Stimulated activated CD4-positive, alpha-beta T cell treated with anti-CD3 and anti-CD28 coated beads, Interleukin-12 subunit alpha, Interleukin-12 subunit beta, amount 100 ng/mL, for 24 hours (primary cell): ENCODE results near the gene FILIP1L.

ENCODE experiments used
- DNase-seq, 2 experiments: peaks; one replicate each; pipeline ENCODE4 v3.0.0-alpha.2; 2020; ENCODE audit warnings: low read depth in 2 of 2

FILIP1L gene

DNA sequence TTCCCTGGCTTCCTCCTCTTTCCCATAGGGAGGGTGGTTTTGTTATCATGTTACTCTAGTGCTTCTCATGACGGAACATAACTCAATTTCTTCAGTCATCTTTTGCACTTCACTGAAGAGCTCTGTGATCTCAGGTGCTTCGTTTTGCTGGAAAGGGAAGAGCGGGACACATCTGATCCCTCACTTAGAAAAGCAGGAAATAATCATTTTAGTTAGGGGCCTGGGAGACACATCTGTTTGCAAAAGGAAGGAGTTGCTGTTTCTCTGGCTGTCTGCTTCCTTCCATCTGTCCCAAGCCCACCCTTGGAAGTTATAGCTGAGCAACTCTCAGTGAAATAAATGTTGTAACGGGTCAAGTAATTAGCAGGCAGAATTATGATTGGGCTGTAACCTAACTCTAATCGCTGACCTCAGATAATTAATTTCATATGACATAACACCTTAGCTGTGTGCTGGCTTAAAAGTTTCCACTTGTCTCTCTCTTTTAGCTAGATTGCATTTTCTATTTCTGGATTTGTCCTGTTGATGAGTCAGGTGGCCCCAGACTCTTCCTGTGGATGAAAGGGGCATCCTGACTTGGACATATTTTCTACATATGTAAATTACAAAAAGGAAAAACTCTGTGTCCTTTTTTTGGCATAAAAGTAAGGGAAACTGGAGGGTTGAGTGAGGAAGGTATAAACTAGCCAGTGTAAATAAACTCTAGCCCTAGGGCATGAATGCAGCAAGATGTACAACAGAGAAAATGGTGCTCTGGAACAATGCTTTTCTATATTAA lies 11.0 kb upstream of the FILIP1L start:
- no peak for DNase-seq

DNA sequence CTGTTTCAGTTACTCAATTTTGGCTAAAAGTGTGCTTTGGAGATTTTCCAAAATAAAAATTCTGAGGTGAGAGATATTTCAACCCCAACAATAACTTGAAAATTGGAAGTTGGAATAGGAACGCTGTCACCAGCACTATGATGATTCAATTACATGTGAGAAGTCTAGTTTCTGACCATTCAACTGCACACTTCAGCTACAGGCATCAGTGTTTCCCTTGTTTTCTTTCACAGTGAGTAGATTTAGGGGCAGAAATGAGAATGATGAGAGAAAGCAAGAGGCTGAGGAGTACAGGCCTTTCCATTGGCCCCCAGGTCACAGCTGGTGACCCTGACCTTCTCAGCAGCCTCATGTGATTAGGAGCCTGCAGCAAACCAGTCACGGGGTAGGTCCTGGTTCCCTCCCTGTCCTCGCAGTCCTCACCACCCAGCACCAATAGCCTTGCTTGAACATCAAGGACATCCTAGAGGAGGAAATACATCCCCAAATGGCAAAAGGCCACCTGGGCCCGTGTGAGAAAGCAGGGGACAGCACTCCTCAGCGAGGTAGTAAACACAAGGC lies 10.0 kb upstream of the FILIP1L start:
- no peak for DNase-seq

DNA sequence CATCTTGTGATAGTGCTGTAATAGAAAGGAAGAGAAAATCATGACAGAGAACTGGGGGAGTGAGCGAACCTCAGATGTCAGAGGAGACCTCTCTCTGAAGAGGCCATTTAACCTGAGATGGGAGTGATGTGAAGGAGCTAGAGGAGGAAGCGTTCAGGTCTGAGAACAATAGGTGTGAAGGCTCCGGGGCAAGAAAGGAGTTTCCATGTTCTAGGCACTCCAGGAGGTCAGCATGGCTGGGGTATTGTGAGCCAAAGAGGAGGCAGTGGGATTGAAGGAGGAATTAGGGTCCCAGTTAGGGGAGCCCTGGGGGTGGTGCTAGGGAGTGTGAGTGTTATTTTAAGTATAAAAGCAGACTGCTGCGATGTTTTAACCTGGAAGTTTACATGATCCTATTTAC lies 8.8 kb upstream of the FILIP1L start:
- DNase-seq, result no peak

DNA sequence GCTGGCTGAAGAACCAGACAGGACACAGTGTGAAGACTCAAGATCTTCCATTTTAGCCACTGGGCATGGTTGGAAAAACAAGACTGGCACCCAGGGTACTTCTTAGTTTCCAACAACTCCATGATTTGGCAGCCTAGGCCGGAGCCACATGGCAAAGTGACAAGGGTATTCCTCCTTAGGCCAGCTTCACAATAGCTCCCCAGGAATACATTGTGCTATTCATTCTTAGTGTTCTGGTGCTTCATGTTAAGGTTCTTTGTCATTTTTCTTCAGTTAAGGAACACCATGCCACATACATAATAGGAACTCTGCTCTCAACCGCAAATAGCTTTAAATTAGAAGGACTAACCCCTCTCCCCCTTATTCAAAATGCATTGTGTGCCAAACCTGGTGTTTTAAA lies 8.0 kb upstream of the FILIP1L start:
- no peak for DNase-seq

DNA sequence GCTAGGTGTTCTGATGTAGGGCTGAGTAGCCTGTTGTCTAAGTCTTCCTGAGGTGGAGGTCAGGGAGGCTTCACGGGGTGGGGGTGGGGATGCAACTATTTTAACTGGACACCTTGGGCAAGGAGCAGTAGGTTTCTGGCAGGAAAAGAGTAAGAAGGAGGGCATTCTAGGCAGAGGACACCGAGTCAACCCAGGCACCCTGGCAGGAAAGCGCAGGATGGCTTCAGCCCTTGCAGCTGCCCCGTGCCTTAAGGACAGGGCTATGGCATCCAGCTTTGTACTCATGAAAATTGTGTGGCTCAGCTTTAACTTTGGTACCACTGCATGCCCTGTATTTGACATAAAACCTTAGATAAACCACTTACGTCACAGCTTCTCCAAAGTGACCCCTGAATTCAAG lies 6.4 kb upstream of the FILIP1L start:
- no peak for DNase-seq

DNA sequence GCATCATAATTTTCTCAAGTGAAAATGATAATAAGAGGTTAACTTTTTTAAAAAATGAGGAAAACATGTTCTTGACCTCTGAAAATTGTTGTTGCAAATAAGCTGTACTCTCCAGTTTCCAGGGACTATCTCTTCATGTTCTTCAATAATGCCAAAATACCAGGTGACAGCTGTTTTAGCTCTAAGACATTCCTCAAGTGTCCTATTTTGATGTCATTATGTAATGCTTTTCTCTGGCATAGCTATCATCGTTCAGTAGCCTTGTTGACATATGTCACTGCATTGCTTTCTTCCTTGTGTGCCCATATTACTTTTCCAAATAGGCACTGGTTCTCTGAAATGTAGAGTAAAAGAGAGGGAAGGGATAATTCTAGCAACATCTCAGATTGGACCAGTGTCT lies 5.7 kb upstream of the FILIP1L start:
- no peak for DNase-seq

DNA sequence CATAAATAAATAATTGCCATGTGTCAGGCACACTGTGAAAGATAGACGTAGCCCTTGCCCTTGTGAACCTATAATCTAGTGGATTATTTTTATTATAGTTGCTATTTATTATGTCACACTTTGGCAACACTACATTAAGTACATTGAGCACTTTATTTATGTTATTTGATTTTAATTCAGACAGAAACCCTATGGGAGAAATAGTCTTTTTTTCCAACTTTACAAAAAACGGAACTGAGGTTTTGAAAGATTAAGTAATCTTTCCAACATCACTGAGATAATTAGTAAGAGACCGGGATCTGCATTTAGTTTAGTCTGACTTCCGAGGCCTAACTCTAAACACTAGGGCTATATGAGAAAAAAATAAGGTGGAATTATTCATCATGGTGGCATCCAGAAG lies 2.8 kb upstream of the FILIP1L start:
- no peak for DNase-seq

DNA sequence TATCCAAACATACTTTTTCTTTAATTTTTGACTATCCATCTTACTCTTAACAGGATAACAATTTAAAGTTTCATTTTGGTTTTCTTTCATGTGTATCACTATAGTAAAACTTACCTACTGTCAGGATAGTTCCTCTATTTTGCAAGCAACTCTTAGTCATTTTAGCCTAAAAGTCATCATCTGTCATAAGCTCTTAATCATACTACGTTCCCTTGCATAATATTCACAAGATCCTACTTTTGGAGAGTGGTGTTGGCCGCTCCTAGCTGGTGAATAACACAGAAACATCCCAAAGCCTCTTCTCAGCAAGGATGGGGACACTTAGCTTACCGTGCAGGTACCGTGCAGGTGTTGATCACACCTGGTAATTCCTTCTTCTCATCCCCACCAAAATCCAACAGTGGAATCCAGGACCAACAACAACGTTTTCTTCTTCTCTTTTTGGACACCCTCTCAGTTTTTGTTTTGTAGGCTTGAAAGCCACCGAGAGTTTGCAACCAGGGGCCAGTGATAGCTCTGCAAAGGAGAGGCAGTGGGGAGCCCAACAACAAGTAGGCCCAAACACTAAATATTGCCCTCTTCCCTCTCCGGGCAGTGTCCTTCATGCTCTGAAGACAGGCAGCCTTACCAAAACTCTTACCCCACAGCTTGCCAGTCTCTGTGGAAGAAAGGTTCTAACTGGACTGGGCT lies 433 bp downstream of the FILIP1L start:
- DNase-seq, result no peak

DNA sequence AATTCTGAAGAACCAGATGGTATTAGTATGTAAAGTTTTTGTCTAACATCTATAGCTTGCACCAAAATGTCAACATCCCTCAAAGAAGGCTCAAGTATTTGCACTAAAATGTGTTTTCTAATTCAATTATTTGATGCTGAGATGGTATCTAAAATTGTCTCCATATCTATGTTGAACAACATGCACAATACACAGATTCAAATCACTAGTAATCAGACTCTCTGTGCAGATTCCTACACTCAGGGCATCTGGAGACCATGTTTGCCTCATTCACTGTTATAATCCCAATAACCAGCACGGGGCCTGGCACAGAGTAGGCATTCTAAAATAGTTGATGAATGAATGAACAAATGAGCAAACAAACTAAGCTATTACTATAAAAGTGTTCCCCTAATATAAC lies 2.6 kb downstream of the FILIP1L start:
- DNase-seq, result no peak

DNA sequence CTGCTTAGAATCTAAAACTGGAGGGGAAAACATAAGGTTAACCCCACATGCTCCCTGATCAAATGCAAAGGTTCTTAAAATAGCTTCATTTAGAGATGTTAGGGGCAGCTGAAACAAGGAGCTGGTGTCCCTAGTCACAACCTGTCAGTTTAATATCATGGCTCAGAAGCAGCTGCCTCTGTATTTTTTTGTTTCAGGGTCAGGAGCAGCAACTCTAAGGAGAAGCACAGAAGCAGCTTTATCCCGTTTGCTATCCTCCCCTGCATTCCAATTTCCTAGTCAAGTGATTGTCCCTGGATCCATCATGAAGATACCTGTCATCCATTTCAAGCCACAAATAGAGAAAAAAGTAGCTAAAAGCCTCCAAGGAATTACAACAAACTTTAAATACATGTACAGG lies 4.1 kb downstream of the FILIP1L start:
- DNase-seq, result no peak

DNA sequence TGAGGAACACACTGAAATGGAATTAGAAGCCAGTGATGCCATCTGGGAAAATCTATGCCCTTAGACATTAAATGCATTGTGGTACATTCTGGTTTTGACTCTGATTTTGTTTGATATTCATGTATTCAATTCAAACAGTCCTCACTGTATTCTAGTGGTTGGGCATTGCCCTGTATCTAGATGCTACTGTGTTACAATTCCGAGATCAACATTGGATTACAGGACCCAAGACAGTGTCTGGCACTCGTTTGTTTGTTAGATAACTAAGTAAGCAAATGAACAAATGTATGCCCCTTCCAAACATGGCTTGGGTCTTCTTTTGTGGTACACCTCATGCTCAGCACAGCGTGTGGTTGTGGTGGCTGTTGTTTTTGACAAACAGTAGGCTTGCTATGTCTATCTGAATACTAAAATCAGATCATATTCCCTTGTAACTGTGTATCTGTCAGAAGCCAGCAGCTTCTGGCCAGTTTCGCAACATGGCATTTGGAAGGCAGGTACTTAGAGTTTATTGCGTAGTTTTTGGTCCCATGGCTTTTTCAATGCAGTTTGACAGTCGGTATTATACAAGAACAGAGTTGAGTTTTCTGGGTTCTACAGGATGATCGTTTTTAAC lies 5.7 kb downstream of the FILIP1L start:
- no peak for DNase-seq

DNA sequence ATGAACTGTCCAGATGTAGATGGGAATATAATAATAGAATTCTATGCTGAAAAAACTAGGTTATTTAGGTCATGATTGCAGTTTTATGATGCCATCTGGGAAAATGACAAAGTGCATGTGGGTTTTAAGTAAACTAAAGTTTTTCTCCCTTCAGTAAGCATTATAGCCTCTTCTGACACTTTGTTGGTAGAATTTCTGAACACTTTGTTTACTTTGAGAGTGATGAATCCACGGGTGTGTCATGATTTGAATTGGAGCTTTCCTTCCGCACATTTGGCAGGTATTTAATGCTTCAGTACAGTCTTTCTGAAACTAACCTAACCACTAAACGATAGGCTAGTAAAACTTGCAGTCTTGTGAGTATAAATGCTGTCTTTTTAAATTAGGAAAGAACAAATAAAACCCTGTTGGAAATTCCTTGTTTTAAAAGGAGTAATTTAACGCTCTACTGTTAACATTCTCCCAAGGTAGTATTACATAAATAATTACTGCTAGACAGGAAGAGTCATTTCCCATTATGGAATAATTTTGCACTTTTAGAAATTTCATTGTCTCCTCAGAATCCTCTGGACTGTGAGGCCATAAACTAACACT lies 7.0 kb downstream of the FILIP1L start:
- no peak for DNase-seq

DNA sequence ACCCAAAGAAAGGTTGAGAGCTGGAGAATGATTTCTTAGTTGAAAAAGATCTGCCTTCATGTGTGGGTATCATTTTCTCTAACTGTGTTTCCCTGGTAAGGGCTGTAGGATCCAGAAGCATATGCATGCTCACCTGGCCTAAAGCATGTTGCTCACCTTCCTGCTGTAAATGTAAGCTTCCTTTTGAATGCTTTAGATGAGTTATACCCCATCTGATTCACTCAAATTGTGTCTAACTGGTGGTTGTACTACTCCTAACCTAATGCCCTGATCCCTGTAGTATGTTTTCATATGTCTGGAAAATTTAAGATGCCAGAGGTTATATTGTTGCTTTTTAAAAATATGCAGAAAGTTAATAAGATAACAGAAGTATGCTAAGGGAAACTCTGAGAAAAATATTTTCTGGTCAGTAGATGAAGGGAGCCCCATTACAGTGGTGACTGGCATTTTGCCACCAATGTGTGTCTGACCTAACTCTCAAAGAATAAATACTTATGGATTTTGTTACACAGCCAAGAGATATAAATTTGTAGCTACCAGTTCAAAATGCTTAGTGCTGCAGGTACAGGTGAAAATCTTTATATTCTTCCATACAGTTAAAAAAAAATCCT lies 7.7 kb downstream of the FILIP1L start:
- no peak for DNase-seq

DNA sequence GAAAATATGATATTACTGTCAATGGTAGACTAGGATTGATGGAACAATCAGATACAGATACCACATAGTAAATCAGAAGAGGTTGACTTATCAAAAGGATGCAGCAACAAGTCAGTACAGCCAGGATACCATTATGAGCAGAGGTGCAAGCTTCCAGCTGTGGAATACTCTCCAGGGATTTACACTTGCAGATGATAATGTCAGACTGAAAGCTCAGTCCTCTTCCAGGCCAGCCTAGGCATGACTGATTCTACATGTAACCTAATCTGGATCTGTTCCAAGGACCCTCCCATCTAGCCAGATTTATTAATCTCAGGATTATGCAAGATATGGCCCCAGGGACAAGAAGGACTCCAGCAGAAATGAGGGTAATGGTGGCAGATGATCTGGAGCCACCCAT lies 8.2 kb downstream of the FILIP1L start:
- no peak for DNase-seq

DNA sequence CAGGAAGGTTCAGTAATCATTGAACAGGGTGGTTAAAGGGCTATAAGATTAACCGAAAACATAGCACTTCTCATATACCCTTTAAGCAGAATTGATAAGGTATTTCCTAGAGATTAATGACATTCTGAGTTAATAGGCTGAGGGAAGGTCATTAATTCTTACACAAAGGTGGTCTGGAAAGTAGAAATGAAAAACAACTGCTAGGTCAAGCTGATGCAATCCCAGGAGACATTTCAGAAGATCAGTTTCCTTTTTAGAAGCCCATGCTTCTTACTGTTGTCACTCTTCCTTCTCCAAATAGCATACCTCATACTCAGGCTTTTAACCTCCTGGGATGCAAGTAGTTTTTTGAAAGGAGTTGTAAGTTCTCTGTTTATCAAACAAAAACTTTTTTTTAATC lies 8.8 kb downstream of the FILIP1L start:
- no peak for DNase-seq

DNA sequence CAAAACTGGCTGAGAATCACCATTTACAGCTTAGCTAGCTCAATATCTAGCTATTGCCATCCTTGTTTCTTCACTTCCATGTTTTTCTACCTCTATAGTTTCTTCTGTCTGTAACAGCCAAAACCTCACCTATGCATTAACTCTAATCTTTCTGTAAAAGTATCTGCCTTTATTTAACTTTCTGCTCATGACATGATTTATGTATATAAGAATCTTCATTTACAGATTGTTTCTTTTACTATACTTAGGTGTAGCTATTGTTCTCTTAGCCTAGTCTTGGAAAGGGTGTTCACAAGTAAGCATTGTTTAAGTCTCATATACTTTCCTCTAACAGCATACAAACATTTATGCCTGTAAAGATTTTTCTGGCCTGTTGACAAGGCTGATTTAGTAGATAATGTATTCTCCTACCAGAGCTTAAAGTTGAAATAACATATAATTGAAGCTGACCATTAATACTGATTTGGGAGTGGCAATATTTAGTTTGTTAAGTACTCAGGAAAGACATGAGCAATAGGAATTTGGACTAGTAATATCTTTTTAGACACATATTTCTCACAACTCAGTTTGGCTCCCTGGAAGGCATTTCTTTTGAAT lies 9.4 kb downstream of the FILIP1L start:
- no peak for DNase-seq

DNA sequence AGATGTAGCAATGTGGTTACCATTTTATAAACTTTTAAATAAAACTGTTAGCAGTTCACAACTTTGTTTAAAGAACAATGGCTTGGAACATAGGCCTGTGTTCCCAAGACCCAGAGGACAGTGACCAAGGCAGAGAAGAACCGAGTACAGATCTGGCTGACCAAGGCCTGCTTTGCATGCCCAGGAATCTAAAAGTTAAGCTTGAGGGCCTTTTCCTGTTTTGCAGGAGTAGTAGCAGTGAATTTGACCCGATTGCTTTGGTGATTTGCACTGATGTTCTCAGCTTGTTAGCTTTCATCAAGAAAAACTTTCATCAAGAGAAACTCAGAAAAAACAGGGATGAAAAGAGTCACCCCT lies 9.9 kb downstream of the FILIP1L start:
- DNase-seq, result no peak

DNA sequence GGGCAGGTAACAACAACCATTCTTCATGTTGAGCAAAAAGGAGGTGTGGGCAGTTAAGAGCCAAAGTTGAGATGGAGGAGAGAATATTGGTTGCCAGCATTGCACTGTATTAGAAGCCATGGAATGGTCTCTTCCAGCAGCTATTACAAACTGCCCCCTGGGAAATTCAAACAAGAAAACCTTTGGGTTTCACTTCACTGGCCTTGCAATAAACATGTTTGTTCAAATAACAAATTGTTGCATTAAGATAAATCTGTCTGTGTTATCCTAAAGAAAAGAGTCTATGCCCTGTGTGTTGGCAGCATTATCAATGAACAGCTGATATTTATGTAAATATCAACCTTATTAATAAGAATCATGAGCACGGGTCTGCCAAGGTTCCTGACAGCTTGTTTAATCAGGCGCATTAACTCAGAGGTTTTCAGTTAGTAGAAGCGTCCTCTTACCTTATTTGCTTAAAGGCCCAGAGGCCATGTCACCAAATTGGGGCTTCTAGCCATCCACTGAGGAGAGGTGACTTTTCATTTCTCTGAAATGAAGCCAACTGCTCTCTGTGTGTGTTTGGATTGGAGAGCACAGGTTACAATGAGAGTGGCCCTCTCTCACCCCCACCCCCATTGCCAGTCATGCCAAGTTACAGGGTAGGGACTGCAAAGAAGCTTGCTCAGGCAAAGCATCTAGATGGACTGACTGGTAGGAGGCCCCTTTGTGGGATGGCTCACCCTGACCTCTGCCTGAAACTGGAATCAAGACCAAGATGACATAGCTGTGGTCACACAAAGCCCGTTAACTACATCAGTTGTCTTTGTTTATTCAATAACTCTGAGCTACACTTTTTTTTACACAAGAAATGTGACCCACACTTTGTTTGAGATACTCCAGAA lies 10.5 kb downstream of the FILIP1L start:
- no peak for DNase-seq

DNA sequence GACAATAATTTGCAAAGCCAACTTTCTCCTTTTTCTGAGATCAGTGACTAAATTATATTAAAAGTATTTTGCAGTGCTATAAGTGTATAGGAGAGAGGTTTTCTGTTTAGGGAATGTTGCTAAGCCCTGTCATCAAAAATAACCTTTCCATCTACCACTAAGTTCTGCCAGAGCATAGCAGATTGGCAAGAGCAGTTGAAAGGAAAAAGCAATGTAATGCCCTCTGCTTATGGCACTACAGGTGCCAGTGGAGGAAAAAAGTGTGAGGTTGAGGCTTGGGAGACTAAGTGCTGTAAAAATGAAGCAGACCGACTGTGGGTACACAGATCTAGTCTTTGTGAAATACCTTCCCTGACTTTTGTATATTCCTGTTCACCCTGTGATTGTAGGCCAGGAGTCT lies 11.5 kb downstream of the FILIP1L start:
- no peak for DNase-seq

DNA sequence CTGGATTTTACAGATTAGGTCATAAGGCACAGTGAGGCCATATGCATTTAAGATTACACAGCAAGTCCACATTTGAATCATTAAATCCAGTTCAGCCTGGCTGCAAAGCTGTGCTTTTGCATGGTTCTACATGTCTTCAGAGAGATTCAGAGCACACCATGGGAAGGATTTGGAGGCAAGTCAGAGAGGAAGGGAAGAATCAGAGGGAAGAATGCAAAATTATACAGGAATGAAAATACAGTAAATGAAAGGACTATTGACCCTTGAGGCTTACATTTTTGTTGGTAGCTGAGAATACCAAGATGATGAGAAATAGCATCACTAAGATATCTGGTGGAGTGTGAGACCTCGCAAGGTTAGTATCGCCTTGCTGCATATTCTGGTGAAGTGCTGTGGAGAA lies 13.9 kb downstream of the FILIP1L start:
- no peak for DNase-seq

DNA sequence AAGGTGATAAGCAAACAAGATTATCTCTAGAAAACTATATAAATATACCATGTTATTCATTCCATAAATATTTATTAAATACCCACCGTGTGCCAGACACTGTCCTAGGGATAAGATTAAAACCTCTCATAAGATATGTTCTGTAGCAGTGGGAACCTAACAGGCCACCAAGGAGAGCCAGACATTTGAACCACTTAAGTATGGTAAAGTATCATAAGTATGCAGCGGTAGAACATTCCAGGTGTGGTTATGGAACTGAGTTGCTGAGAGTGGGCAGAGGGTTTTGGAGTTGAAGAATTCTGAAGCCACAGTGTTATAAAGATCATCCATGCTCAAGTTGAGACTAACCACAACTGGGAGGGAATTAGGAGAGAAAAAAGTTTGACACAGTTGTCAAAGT lies 14.7 kb downstream of the FILIP1L start:
- DNase-seq, result no peak
